HL-60 (cell line): ENCODE results near the gene GUCY1A1.

Source experiments
- DNase-seq, 2 experiments: peaks; one replicate each; pipeline ENCODE4 v3.0.0-alpha.2; 2010 to 2020; ENCODE audit warnings: low read depth in 1 of 2, low spot score in 1 of 2
- H3K27ac ChIP-seq: fragments of 250-450 bp; sonication (Bioruptor Pico); replicated peaks from 2 replicates; pipeline ENCODE4 v1.5.1; 2020; ENCODE audit warnings: mild to moderate bottlenecking, moderate library complexity
- H3K27me3 ChIP-seq: fragments of 250-450 bp; sonication (Bioruptor Pico); 2 replicates; pipeline ENCODE4 v1.5.1; 2021; ENCODE audit warnings: mild to moderate bottlenecking, moderate library complexity; ENCODE audit not compliant: insufficient read depth, poor library complexity, severe bottlenecking
- H3K4me3 ChIP-seq: replicated peaks from 2 replicates; pipeline ENCODE4 v1.5.1; 2011; ENCODE audit warnings: mild to moderate bottlenecking, control low read depth, low read length; ENCODE audit not compliant: insufficient read depth
- CTCF ChIP-seq: IDR thresholded peaks from one replicate; pipeline ENCODE4 v1.5.1; 2011; ENCODE audit warnings: low read length, control low read depth, inconsistent platforms; ENCODE audit not compliant: insufficient read depth
- GABPA ChIP-seq: IDR thresholded peaks from 2 replicates; pipeline ENCODE4 v1.6.1; 2012; ENCODE audit warnings: low read depth
- POLR2AphosphoS5 ChIP-seq: IDR thresholded peaks from 2 replicates; pipeline ENCODE4 v1.6.1; 2012; ENCODE audit warnings: low read depth
- REST ChIP-seq: IDR thresholded peaks from 2 replicates; pipeline ENCODE4 v1.6.1; 2012; ENCODE audit warnings: low read depth; ENCODE audit not compliant: insufficient replicate concordance
- SPI1 ChIP-seq: IDR thresholded peaks from 2 replicates; pipeline ENCODE4 v1.6.1; 2012; ENCODE audit warnings: low read depth, mild to moderate bottlenecking, borderline replicate concordance

GUCY1A1 gene

GRCh38 chr4:155705664-155706063 lies 39.0 kb downstream of the GUCY1A1 start:
- TF ChIP-seq REST (no peak), SPI1 (no peak), CTCF (no peak), GABPA (no peak), POLR2AphosphoS5 (no peak)
- Histone ChIP-seq H3K27ac (no peak overlapping the region), H3K27me3 (no peaks in the 10 kb centered on the region), H3K4me3 (no peak overlapping the region)
- no peak for DNase-seq

GRCh38 chr4:155706147-155706546 lies 39.5 kb downstream of the GUCY1A1 start:
- Histone ChIP-seq H3K27me3 (no peaks in the 10 kb centered on the region), H3K4me3 (no peak overlapping the region), H3K27ac (no peak overlapping the region)
- no peak for TF ChIP-seq GABPA
- TF ChIP-seq SPI1 = no peak
- TF ChIP-seq REST = no peak
- no peak for TF ChIP-seq CTCF
- TF ChIP-seq POLR2AphosphoS5 = no peak
- DNase-seq = no peak

GRCh38 chr4:155707251-155707650 lies 40.6 kb downstream of the GUCY1A1 start:
- no peak overlapping the region for H3K27ac ChIP-seq
- H3K27me3 ChIP-seq = no peaks in the 10 kb centered on the region
- TF ChIP-seq CTCF = no peak
- TF ChIP-seq SPI1 = no peak
- H3K4me3 ChIP-seq = no peak overlapping the region
- DNase-seq = no peak

GRCh38 chr4:155708782-155709181 lies 42.1 kb downstream of the GUCY1A1 start:
- Histone ChIP-seq H3K27me3 (no peaks in the 10 kb centered on the region), H3K27ac (no peak overlapping the region), H3K4me3 (no peak overlapping the region)
- TF ChIP-seq POLR2AphosphoS5 = no peak
- TF ChIP-seq CTCF = no peak
- TF ChIP-seq SPI1 = no peak
- no peak for TF ChIP-seq REST
- no peak for TF ChIP-seq GABPA
- no peak for DNase-seq
